Caki2 (cell line): Measurements from ENCODE around the gene KIF12. TPM values are rescaled to one million over a fixed set of nuclear protein-coding genes. Genes with fewer than 3 reads are reported as not detected.
A peak's percentile ranks its signal among the peaks of the same experiment; 100 is the strongest.
"Not testable (repeated sequence)": the region's sequence is repeated elsewhere in the genome, so short reads cannot be mapped to it uniquely, and the experiment has no call there.

Experiments used
- DNase-seq: peaks from one replicate; pipeline ENCODE4 v3.0.0-alpha.2; 2015; ENCODE audit warnings: low read depth
- in situ Hi-C: cut with HindIII; loops from 2 replicates; pipeline ENCODE4 v1.10.0; 2016; ENCODE audit warnings: low sequenced_read_pairs, low pct_unique_long_range_greater_than_20kb, mixed read lengths
- total RNA-seq: library from RNA; depleted of rRNA; stranded (reverse); fragments of >200 nt; shearing (Covaris generic); gene quantifications from 2 replicates; pipeline ENCODE4 v1.2.3, GENCODE V29; 2014; ENCODE audit warnings: low replicate concordance

KIF12 gene
- total RNA-seq, 1 experiment from 2014 or later: 19.3 TPM

- in situ Hi-C loops: no loop called here
- no peak for DNase-seq
Measured at GRCh38 chr9:114092336-114092735, 6.8 kb downstream of the KIF12 start.

GRCh38 chr9:114091711-114092110 lies 7.4 kb downstream of the KIF12 start:
- DNase-seq: no peak
- in situ Hi-C loops: no loop called here

GRCh38 chr9:114090798-114091197 lies 8.3 kb downstream of the KIF12 start:
- in situ Hi-C loops: no loop called here
- DNase-seq: no peak

- in situ Hi-C loops: no loop called here
- DNase-seq: no peak
Measured at GRCh38 chr9:114089206-114089840, 9.8 kb downstream of the KIF12 start.

GRCh38 chr9:114088571-114089170 lies 10.4 kb downstream of the KIF12 start:
- in situ Hi-C loops: no loop called here
- DNase-seq: no peak

- DNase-seq: no peak
- in situ Hi-C loops: no loop called here
Measured at GRCh38 chr9:114087721-114088120, 11.4 kb downstream of the KIF12 start.

- DNase-seq: no peak
- in situ Hi-C loops: no loop called here
Measured at GRCh38 chr9:114086607-114087006, 12.5 kb downstream of the KIF12 start.

GRCh38 chr9:114086009-114086408 lies 13.1 kb downstream of the KIF12 start:
- DNase-seq: no peak
- in situ Hi-C loops: no loop called here

- in situ Hi-C loops: no loop called here
- DNase-seq: no peak
Measured at GRCh38 chr9:114085387-114085789, 13.7 kb downstream of the KIF12 start.

- in situ Hi-C loops: no loop called here
Measured at GRCh38 chr9:114084282-114085073, 14.6 kb downstream of the KIF12 start.

GRCh38 chr9:114083666-114084065 lies 15.4 kb downstream of the KIF12 start:
- in situ Hi-C loops: no loop called here
- DNase-seq: no peak

More at GRCh38 chr9:114084282-114085073, 14.6 kb downstream of the KIF12 start:
- no peak for DNase-seq

- DNase-seq, in situ Hi-C loops: not testable (repeated sequence)
Measured at GRCh38 chr9:114082763-114083412, 16.2 kb downstream of the KIF12 start.

- in situ Hi-C loops: no loop called here
- DNase-seq: peak; percentile 79
Measured at GRCh38 chr9:114082017-114082762, 16.9 kb downstream of the KIF12 start.

GRCh38 chr9:114081441-114082016 lies 17.6 kb downstream of the KIF12 start:
- in situ Hi-C loops: no loop called here
- DNase-seq: no peak

GRCh38 chr9:114080773-114081440 lies 18.2 kb downstream of the KIF12 start:
- DNase-seq: peak; percentile 95
- in situ Hi-C loops: no loop called here

- DNase-seq: no peak
- in situ Hi-C loops: no loop called here
Measured at GRCh38 chr9:114080195-114080772, 18.8 kb downstream of the KIF12 start.

GRCh38 chr9:114078781-114079156 lies 20.3 kb downstream of the KIF12 start:
- in situ Hi-C loops: no loop called here
- no peak for DNase-seq
